ENCODE measurements around the gene LRRC36.
"Not testable (repeated sequence)": the region's sequence is repeated elsewhere in the genome, so short reads cannot be mapped to it uniquely, and the experiment has no call there.

- not testable (repeated sequence) for TF ChIP-seq CTCF, POLR2A (IDR thresholded peaks at IDR 0.05)
These were observed 25.8 kb downstream of the LRRC36 start for GRCh38 chr16:67352463-67352862.
